ENCODE results near the gene TNS1. TPM values are rescaled to one million over a fixed set of nuclear protein-coding genes. Genes with fewer than 3 reads are reported as not detected.

Gene TNS1
- total and polyA plus RNA-seq, 2 donors from 2014 or later, result 44.8 to 471 TPM

DNA sequence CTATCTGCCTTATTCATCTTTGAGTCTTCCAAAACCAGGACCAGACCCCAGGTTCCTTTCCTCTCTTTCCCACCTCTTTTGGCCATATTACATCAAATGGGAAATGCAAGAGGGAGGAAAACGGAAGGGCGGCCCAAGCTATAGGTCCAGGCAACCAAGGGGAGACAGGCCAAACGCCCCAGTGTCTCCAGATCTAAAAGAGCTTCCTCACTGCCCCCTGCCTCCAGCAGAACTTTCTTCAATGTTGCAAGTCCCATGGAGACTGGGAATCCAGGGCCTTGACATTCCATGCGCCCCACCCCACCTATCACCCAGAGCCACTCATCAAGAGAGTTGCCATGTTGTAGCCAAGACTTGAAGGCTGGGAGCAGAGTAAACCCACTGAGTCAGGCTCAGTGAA lies 15.4 kb downstream of the TNS1 start:
- Histone ChIP-seq H3K36me3 (ENCODE audit: control insufficient read depth in 2 of 3, insufficient read depth in 3 of 3, low read length in 3 of 3) (no peaks in the 10 kb centered on the region), H3K27me3 (ENCODE audit: control insufficient read depth, insufficient read depth, low read length) (no peaks in the 10 kb centered on the region), H3K4me3 (ENCODE audit: low read length in 3 of 3) (no peak overlapping the region), H3K9ac (ENCODE audit: low read length in 3 of 3) (peak overlapping the region in 1 of 3 donors; percentile 9), H3K27ac (ENCODE audit: low read depth in 2 of 2, low read length in 2 of 2) (peak overlapping the region; percentile 63 to 90), H3K9me3 (ENCODE audit: control insufficient read depth in 2 of 3, insufficient read depth in 1 of 3, low read length in 3 of 3) (no peaks in the 10 kb centered on the region), H3K4me1 (ENCODE audit: control insufficient read depth in 2 of 3, insufficient read depth in 2 of 3, low read depth in 1 of 3, low read length in 3 of 3) (peaks cover 0 to 25% (median 9%) of the 10 kb centered on the region in 3 donors)
- no peak for DNase-seq
- no peak for FAIRE-seq
- TF ChIP-seq, protein P1, sequence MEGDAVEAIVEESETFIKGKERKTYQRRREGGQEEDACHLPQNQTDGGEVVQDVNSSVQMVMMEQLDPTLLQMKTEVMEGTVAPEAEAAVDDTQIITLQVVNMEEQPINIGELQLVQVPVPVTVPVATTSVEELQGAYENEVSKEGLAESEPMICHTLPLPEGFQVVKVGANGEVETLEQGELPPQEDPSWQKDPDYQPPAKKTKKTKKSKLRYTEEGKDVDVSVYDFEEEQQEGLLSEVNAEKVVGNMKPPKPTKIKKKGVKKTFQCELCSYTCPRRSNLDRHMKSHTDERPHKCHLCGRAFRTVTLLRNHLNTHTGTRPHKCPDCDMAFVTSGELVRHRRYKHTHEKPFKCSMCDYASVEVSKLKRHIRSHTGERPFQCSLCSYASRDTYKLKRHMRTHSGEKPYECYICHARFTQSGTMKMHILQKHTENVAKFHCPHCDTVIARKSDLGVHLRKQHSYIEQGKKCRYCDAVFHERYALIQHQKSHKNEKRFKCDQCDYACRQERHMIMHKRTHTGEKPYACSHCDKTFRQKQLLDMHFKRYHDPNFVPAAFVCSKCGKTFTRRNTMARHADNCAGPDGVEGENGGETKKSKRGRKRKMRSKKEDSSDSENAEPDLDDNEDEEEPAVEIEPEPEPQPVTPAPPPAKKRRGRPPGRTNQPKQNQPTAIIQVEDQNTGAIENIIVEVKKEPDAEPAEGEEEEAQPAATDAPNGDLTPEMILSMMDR (IDR thresholded peaks at IDR 0.05; ENCODE audit: borderline replicate concordance, extremely low read depth, insufficient read depth), result no peak
- intact Hi-C loops (cut with DNase I), result no loop called here

DNA sequence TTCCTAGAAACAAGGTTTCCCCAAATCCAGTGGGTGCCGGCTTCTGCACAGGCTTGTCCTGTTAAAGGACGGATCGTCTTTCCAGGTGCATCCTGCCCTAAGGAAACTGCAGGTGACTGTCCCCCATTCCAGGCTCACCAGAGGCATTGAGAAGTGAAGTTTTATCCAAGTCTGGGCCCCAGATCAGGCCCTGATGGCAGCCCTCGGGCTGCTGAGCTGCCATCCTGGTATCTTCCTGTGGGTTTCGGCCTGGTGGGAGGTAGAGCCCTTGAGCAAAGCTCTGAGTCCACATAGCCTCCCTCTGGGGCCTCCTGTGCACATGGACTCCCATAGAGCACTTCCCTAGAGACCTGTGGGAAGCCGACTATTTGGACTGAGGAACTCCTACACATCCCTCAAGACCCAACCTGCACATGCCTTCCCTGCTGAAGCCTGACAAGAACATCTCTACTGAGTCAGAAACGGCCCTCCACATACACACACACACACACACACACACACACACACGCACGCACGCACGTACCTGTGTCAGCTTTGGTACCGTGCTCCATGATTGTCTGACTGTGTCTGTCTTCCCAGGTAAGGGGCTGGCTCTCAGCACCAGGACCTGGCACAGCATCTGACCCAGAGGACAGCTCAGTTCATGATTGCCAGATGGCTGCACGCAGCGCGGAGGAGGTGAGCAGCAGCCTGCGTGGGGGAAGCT lies 16.4 kb downstream of the TNS1 start:
- H3K36me3 ChIP-seq (ENCODE audit: control insufficient read depth in 2 of 3, insufficient read depth in 3 of 3, low read length in 3 of 3), result no peaks in the 10 kb centered on the region
- intact Hi-C loops (cut with DNase I), result no loop called here
- peak overlapping the region in 1 of 3 donors; percentile 9 for H3K9ac ChIP-seq (ENCODE audit: low read length in 3 of 3)
- H3K27me3 ChIP-seq (ENCODE audit: control insufficient read depth, insufficient read depth, low read length), result no peaks in the 10 kb centered on the region
- TF ChIP-seq, protein P1 (IDR thresholded peaks at IDR 0.05; ENCODE audit: borderline replicate concordance, extremely low read depth, insufficient read depth), result no peak
- H3K27ac ChIP-seq (ENCODE audit: low read depth in 2 of 2, low read length in 2 of 2), result no peak overlapping the region
- H3K4me1 ChIP-seq (ENCODE audit: control insufficient read depth in 2 of 3, insufficient read depth in 2 of 3, low read depth in 1 of 3, low read length in 3 of 3), result peaks cover 0 to 25% (median 9%) of the 10 kb centered on the region in 3 donors
- DNase-seq (peak in 1 of 5 donors; percentile 38), FAIRE-seq (no peak)
- no peaks in the 10 kb centered on the region for H3K9me3 ChIP-seq (ENCODE audit: control insufficient read depth in 2 of 3, insufficient read depth in 1 of 3, low read length in 3 of 3)
- no peak overlapping the region for H3K4me3 ChIP-seq (ENCODE audit: low read length in 3 of 3)

DNA sequence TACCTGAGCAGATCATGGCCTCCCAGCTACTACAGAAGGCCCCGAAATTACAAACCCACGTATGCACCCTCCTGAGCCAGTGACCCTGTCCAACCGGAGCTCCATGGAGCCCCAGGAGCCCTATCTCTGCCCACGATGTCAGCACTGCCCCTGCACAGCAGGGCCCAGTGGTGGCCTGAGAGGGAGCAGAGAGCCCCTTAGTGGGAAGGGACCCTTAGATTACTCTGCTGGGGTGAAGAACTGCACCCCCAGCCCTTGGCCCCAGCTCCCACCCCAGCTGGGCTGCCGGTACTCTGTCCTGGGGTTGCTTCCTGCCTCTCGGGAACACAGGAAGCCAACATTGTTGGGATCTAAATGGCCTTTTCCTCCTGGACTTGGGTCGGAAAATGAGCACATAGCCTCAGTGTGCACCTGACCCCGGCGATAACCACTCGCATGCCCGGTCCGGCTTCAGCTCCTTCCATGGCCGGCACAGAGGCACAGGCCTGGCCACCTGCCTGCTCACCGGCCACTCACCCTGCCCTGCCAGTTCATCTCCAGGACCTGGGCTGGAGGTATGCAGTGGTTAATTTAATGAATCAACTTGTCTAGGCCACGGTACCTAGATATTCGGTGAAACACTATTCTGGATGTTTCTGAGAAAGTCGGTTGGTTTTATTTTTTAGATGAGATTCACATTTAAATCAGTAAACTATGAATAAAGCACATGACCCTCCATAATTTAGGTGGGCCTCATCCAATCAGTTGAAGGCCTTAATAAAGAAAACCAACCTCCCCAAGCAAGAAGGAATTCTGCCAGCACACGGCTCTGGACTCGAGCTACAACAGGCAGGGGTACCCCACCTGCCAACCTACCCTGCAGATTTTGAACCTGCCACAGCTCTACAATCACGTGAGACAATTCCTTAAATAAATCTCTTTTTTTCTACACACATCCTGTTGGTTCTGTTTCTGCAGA lies 19.2 kb downstream of the TNS1 start:
- Histone ChIP-seq H3K9me3 (ENCODE audit: control insufficient read depth in 2 of 3, insufficient read depth in 1 of 3, low read length in 3 of 3) (no peaks in the 10 kb centered on the region), H3K36me3 (ENCODE audit: control insufficient read depth in 2 of 3, insufficient read depth in 3 of 3, low read length in 3 of 3) (no peaks in the 10 kb centered on the region), H3K4me3 (ENCODE audit: low read length in 3 of 3) (no peak overlapping the region), H3K27me3 (ENCODE audit: control insufficient read depth, insufficient read depth, low read length) (no peaks in the 10 kb centered on the region), H3K4me1 (ENCODE audit: control insufficient read depth in 2 of 3, insufficient read depth in 2 of 3, low read depth in 1 of 3, low read length in 3 of 3) (peaks cover 4 to 32% (median 14%) of the 10 kb centered on the region in 3 donors), H3K9ac (ENCODE audit: low read length in 3 of 3) (no peak overlapping the region), H3K27ac (ENCODE audit: low read depth in 2 of 2, low read length in 2 of 2) (no peak overlapping the region)
- DNase-seq (no peak), FAIRE-seq (no peak)
- TF ChIP-seq, protein P1 (IDR thresholded peaks at IDR 0.05; ENCODE audit: borderline replicate concordance, extremely low read depth, insufficient read depth), result no peak
- intact Hi-C loops (cut with DNase I), result no loop called here
